ENCODE data around the gene DMRTB1.

The DMRTB1 gene

GRCh38 chr1:53473463-53473862, 14.3 kb downstream of the DMRTB1 start:
- Histone ChIP-seq H3K36me3 (ENCODE audit: low read depth) (no peaks in the 10 kb centered on the region), H3K27me3 (ENCODE audit: insufficient read depth, poor library complexity, severe bottlenecking) (no peaks in the 10 kb centered on the region), H3K4me1 (ENCODE audit: insufficient read depth, poor library complexity, severe bottlenecking) (no peaks in the 10 kb centered on the region), H3K4me3 (ENCODE audit: severe bottlenecking) (no peak overlapping the region), H3K9me3 (ENCODE audit: severe bottlenecking) (no peaks in the 10 kb centered on the region), H3K27ac (ENCODE audit: poor library complexity, severe bottlenecking) (no peak overlapping the region)
- no peak for DNase-seq (ENCODE audit: low spot score)
- TF ChIP-seq CTCF (IDR thresholded peaks at IDR 0.05; ENCODE audit: poor library complexity, severe bottlenecking), result peak; percentile 15
- ATAC-seq (ENCODE audit: low read depth), result no peak

- no peak overlapping the region for H3K4me3 ChIP-seq (ENCODE audit: severe bottlenecking)
- H3K36me3 ChIP-seq (ENCODE audit: low read depth), result no peaks in the 10 kb centered on the region
- ATAC-seq (ENCODE audit: low read depth) (no peak), DNase-seq (ENCODE audit: low spot score) (no peak)
- no peaks in the 10 kb centered on the region for H3K9me3 ChIP-seq (ENCODE audit: severe bottlenecking)
- H3K4me1 ChIP-seq (ENCODE audit: insufficient read depth, poor library complexity, severe bottlenecking), result no peaks in the 10 kb centered on the region
- H3K27me3 ChIP-seq (ENCODE audit: insufficient read depth, poor library complexity, severe bottlenecking), result no peaks in the 10 kb centered on the region
- H3K27ac ChIP-seq (ENCODE audit: poor library complexity, severe bottlenecking), result no peak overlapping the region
- TF ChIP-seq CTCF (IDR thresholded peaks at IDR 0.05; ENCODE audit: poor library complexity, severe bottlenecking), result no peak
Measured at GRCh38 chr1:53475664-53476063, 16.5 kb downstream of the DMRTB1 start.

- H3K4me3 ChIP-seq (ENCODE audit: severe bottlenecking), result no peak overlapping the region
- DNase-seq (ENCODE audit: low spot score) (no peak), ATAC-seq (ENCODE audit: low read depth) (no peak)
- no peaks in the 10 kb centered on the region for H3K9me3 ChIP-seq (ENCODE audit: severe bottlenecking)
- H3K27ac ChIP-seq (ENCODE audit: poor library complexity, severe bottlenecking), result no peak overlapping the region
- no peaks in the 10 kb centered on the region for H3K4me1 ChIP-seq (ENCODE audit: insufficient read depth, poor library complexity, severe bottlenecking)
- no peak for TF ChIP-seq CTCF (IDR thresholded peaks at IDR 0.05; ENCODE audit: poor library complexity, severe bottlenecking)
- H3K36me3 ChIP-seq (ENCODE audit: low read depth), result no peaks in the 10 kb centered on the region
- no peaks in the 10 kb centered on the region for H3K27me3 ChIP-seq (ENCODE audit: insufficient read depth, poor library complexity, severe bottlenecking)
Measured at GRCh38 chr1:53476579-53476978, 17.4 kb downstream of the DMRTB1 start.

- DNase-seq (ENCODE audit: low spot score) (no peak), ATAC-seq (ENCODE audit: low read depth) (no peak)
- H3K9me3 ChIP-seq (ENCODE audit: severe bottlenecking), result no peaks in the 10 kb centered on the region
- H3K4me3 ChIP-seq (ENCODE audit: severe bottlenecking), result no peak overlapping the region
- H3K27ac ChIP-seq (ENCODE audit: poor library complexity, severe bottlenecking), result no peak overlapping the region
- H3K27me3 ChIP-seq (ENCODE audit: insufficient read depth, poor library complexity, severe bottlenecking), result no peaks in the 10 kb centered on the region
- no peaks in the 10 kb centered on the region for H3K4me1 ChIP-seq (ENCODE audit: insufficient read depth, poor library complexity, severe bottlenecking)
- H3K36me3 ChIP-seq (ENCODE audit: low read depth), result no peaks in the 10 kb centered on the region
- no peak for TF ChIP-seq CTCF (IDR thresholded peaks at IDR 0.05; ENCODE audit: poor library complexity, severe bottlenecking)
Measured at GRCh38 chr1:53477651-53478501, 18.7 kb downstream of the DMRTB1 start.

- no peak overlapping the region for H3K27ac ChIP-seq (ENCODE audit: poor library complexity, severe bottlenecking)
- no peaks in the 10 kb centered on the region for H3K36me3 ChIP-seq (ENCODE audit: low read depth)
- no peaks in the 10 kb centered on the region for H3K27me3 ChIP-seq (ENCODE audit: insufficient read depth, poor library complexity, severe bottlenecking)
- no peaks in the 10 kb centered on the region for H3K4me1 ChIP-seq (ENCODE audit: insufficient read depth, poor library complexity, severe bottlenecking)
- ATAC-seq (ENCODE audit: low read depth) (no peak), DNase-seq (ENCODE audit: low spot score) (no peak)
- H3K9me3 ChIP-seq (ENCODE audit: severe bottlenecking), result no peaks in the 10 kb centered on the region
- no peak overlapping the region for H3K4me3 ChIP-seq (ENCODE audit: severe bottlenecking)
- no peak for TF ChIP-seq CTCF (IDR thresholded peaks at IDR 0.05; ENCODE audit: poor library complexity, severe bottlenecking)
Measured at GRCh38 chr1:53478502-53478818, 19.3 kb downstream of the DMRTB1 start.
